GM18505 (cell line): ENCODE results near the gene ARSH.
"Not testable (repeated sequence)": the region's sequence is repeated elsewhere in the genome, so short reads cannot be mapped to it uniquely, and the experiment has no call there.

Source experiments
- ATAC-seq: cut with Tn5 transposase; IDR thresholded peaks from one replicate; pipeline ENCODE4 v1.9.1; 2021; ENCODE audit not compliant: unreplicated experiment
- POLR2A ChIP-seq: IDR thresholded peaks from 4 replicates; pipeline ENCODE4 v1.6.1; 2011; ENCODE audit warnings: borderline replicate concordance; ENCODE audit not compliant: insufficient read depth, insufficient read length; ENCODE audit errors: extremely low read depth

The ARSH gene

DNA sequence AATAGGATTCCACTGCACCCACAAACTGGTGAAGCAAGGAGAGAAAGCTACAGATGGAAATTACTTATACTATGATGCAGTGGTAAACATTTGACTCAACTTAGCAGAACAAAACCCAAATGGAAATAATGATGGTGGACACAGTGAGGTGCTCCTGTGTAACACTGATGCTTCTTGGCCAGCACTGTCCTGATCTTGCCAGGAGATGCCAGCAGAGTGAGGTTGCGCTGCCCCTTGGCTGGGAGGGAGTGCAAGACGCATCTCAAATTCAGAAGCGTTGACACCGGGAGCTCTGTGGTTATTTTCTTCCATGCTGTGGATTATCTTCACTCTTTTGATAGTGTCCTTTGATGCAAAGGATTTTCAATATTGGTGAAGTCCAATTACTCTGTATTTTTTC, 22.0 kb upstream of the ARSH start:
- no peak for ATAC-seq

DNA sequence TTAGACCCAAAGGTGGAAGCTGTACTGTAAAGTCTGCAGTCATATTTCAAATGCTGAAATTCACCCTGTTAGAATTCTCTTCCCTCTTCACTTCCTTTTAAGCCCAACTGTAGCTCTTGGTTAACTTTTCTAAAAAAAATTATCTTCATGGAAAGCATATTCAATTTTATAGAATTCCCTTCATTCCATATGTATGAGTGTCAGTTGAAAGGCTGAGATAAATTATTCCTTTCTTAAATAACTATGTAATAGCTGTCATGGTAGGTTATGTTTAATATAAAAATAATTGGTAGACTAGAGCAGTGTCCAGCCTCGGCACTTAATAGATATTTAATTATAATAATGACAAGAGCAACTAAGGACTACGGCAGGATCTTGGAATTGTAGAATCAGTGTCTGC, 16.8 kb upstream of the ARSH start:
- ATAC-seq, result no peak
- TF ChIP-seq POLR2A, result no peak

More for the DNA sequence above, 22.0 kb upstream of the ARSH start:
- no peak for TF ChIP-seq POLR2A

DNA sequence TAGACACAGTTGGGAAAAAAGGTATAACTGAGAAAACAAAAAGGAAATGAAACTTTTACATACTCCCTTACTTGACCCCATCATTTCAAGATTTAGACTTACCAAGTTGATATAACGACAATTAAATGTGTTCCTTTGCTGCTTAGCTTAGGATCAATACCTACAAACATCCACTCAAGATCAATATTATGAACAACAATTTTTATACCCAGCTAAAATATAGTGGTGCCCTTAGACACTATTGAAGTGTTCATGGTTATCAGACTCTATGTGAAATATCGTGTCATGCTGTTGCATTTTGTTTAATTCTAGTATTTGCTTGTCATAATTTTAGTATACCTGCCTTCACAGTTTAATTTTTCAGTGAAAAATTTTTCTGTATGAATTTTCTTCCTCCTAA, 4.2 kb downstream of the ARSH start:
- no peak for TF ChIP-seq POLR2A
- no peak for ATAC-seq

DNA sequence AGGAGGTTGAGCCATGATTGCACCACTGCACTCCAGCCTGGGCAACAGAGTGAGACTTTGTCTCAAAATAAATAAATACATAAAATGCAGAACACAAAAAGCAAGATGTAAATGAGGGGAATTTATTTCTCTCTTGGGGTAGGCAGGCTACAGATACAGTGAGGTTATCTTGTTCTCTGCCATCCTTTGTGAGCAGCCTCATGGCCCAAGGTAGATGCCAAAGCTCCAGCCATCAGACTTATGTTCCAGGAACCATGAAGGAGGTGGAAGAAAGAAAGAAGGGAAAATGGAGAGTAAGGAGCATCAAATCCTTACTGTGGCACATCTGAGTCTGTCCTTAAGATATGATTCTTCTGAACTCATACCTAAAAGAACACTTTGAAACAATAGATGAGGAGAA, 11.1 kb downstream of the ARSH start:
- no peak for ATAC-seq
- no peak for TF ChIP-seq POLR2A

DNA sequence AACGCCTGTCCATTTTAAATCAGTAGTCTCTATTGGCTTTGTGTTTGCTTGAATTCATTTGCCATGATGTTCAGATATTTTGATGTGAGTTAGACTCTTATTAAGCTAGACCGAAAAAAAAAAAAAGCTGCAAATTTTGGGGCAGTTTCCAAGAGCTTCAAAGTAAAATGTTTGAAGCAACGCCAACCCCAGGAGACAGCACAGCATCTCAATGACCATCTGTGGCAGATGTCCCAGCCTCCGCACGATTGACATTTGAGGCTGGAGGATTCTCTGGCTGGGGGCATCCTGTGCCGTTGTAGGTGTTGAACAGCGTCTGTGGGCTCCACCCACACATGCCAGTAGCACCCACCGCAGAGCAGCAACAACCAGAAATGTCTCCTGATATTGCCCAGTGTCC, 17.8 kb downstream of the ARSH start:
- TF ChIP-seq POLR2A, result no peak
- no peak for ATAC-seq

DNA sequence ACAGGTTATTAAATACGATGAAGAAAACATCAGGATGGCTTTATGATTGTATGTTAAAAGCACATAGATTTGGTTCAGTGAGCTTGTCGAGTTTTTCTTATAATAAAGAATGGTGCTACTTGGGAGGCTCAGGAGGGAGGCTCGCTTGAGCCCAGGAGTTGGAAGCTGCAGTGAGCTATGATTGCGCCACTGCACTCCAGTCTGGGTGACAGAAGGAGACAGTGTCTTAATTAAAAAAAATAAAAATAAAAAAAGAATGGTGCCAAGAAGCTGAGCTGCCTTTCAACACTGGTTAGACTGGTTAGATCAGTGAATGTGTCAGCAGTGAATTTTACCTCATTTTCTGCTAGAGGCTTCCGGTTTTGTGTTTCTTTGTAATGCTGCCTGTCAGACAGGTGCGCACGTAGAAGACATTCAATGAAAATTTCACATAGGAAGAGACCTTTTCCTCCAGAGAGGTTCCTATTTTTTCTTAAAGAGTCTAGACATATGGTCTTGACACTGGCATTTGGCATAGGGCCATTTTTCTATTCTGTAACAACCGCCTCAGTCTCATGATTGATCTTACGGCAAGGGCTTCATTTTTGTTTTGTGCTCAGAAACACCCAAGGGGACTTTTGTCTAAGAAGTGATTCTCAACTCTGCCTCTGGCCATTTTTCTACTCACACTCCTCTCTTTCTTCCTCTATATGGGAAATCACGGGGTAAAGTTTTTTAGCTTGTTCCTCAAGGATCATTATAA, 19.9 kb downstream of the ARSH start:
- TF ChIP-seq POLR2A, result no peak

DNA sequence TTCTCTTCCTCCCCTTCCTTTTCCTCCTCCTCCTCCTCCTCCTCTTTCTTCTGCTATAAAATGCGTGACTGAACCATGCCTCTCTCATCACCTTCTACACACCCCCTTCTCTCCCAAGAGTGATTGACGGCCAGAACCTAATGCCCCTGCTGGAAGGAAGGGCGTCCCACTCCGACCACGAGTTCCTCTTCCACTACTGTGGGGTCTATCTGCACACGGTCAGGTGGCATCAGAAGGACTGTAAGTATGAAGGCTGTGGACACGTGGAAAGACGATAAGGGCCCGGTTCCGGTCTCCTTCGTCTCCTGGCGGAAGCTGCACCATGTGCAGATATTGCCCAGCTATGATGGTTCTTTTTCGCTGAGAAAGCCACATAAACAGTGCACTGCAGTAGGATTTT, 22.8 kb downstream of the ARSH start:
- no peak for TF ChIP-seq POLR2A
- ATAC-seq, result no peak

More for the DNA sequence above, 19.9 kb downstream of the ARSH start:
- no peak for ATAC-seq

DNA sequence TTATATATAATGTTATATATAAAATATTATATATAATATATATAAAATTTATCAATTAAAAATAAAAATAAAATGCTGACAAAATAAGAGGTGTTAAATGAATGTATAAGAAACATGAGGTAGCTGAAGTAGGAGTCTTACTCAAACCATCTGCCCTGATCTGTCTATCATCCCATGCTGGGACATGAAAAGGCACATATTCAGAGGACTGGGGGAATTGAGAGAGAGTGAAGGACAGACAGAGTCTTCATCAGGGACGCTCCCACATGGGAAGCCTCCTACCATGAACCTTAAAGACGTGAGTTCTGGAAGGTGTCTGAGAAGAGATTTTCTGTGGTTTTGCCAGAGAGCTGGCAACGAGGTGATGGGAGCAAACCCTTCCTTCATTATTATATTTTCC, 30.9 kb downstream of the ARSH start:
- TF ChIP-seq POLR2A, result no peak
- no peak for ATAC-seq

DNA sequence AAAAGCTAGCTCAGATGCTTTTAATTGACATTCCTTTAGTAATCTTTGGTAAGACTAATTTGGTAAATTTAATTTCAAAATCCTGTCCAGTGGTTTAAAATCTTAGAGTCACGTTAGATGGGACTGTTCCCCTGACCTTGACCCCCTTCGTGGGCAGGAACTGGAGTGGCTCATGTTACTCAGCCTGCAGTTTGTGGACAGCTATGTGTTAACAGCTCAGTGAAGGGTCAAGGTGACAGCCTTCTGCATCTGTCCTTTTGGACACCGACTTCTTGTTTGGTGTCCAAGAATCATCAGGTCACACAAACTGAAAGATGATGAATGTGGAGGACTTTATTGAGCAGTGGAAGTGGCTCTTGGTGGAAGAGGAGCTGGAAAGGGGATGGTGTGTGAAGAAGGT, 37.9 kb downstream of the ARSH start:
- no peak for TF ChIP-seq POLR2A
- ATAC-seq, result no peak

DNA sequence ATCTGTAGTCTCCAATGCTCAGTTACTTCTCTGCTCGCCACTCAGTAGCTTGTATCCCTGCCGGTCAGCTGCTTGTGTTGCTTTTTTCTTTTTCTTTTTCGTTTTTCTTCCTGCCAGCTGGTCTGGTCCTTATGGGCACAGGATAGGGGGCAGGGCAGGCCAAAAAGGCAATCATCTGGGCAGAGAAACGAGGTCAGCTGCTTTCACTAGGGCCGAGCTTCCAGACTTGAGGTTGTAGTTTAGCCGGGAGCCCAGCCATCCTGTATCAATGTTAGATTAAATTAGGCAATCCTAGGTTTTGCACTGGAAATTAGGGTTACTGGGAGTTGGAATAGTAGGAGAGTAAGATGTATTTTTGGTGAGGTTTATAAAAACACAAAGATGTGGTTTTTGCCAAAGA, 38.3 kb downstream of the ARSH start:
- no peak for ATAC-seq
- no peak for TF ChIP-seq POLR2A

DNA sequence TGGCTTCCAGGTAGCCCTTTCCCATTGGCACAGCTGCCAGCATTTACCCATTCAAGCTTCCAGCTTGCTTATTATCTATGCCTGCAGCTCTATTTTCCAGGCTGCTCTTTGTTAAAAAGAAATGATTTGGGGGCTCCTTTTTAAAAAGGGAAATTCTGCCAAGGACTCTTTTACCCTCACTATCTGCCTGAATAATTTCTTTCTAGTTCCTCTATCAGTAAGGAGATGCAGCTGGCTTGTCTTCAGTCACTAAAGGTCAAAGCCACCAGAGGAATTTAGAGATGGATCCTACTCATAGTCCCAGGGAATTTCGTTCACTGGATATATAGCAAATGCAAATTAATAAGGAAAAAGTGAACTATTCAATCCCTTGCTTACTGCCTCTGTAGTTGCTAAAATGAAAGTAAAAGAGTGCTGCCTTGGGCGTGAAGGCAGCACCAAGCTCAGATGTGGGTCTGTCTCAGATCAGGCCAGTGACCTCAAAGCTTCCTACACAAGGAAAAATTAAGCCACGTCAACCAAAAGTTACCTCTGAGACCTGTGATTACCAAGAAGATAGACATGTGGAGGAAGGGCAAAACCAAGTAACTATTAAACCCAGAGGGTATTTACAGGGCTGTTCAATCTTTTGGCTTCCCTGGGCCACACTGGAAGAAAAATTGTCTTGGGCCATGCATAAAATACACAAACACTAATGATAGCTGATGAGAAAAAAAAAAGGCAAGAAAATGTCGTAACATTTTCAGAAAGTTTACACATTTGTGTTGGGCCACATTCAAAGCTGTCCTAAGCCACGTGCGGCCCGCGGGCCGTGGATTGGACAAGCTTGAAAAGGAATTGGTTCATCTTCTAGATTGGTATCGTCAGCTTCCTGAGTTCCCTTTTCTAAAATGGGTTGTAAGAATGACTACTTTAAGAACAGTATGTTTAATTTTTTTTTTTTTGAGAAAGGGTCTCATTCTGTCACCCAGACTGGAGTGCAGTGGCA, 40.2 kb downstream of the ARSH start:
- no peak for ATAC-seq
- TF ChIP-seq POLR2A, result no peak

DNA sequence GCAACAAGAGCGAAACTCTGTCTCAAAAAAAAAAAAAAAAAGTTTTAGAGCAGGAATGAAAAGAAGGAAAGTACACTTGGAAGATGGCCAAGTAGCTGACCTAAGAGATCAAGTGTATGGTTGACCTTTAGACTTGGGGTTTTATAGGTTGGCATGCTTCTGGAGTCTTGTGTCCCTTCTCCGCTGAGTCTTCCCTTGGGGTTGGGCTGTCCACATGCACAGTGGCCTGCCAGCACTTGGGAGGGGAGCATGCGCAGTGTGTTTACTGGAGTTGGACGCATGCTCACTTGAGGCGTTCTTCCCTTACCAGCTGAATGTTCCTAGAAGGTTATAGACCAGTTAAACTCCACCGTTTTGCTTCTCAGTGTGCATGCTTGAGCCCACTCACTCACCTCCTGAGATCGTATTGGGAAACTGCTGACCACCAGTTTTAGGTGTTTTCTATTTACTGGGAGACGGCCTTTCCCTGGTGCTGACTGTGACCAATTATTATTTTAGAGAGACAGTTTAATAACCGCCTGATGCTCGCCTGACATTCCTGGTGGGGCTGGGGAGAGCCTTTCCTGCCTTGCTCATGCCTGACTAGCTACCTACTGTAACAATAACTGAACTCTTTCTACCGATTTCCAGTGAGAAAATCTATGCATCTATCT, 44.3 kb downstream of the ARSH start:
- ATAC-seq, result not testable (repeated sequence)

DNA sequence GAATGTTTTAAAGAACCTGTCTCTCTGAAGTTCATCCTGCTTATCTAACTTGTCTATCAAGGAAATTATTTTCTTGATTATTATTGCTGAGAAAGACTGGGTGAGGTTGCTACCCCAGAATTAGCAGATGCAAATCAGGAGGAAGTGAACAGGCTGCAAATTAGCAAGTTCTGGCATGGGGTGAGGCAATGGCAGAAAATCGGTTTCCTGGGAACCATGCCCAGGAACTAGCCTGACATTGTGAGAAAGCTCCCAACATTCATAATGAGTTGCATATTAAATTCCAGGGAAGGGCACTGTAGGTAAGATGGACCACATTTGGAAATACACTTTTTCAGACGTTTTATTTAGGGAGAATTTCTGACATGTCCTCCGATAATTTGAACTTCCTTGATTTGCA, 46.5 kb downstream of the ARSH start:
- ATAC-seq, result no peak
- no peak for TF ChIP-seq POLR2A

DNA sequence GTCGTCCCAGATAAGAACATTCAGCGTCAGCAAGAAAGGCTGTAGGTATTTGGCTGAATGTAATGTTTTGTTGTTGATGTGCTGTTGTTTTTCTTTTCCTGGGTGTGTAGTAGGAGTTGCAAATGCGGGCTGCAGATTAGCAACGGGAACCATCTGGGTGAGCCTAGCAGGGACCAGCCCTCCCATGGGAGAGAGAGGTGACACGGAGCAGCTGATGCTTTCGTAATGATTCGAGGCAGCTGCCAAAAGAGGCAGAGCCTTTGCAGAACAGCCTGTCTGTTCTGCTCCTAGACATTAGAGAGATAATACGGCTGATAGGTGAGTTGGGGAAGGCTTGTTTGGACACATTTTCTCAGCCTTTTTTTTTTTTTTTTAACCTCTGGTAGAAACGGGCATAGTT, 60.2 kb downstream of the ARSH start:
- ATAC-seq, result no peak
- no peak for TF ChIP-seq POLR2A

DNA sequence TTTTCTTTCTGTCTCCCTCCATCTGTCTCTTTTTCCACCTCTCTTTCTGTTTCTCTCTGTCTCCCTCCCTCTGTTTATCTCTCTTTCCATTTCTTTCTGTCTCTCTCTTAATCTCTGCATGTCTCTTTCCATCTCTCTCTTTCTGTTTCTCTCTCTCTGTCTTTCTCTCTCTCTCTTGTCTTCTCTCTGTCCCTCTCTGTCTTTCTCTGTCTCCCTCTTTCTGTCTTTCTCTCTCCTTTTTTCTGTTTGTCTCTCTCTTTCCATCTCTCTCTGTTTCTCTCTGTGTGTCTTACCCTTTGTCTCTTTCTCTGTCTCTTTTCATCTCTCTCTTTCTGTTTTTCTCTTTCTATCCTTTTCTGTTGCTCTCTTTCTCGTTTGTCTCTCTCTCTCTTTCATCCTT, 69.6 kb downstream of the ARSH start:
- no peak for ATAC-seq
- TF ChIP-seq POLR2A, result no peak
